ENCODE results near the gene FLT1. TPM values are rescaled to one million over a fixed set of nuclear protein-coding genes. Genes with fewer than 3 reads are reported as not detected.

FLT1 gene
- total and polyA plus RNA-seq, 2 of the 13 experiments (the other 11 are each of a cell fraction or from before 2014, with no cell fraction given), result 0.02 TPM; not detected in 1

GRCh38 chr13:28322256-28322905, 172.5 kb downstream of the FLT1 start:
- Histone ChIP-seq H3K79me2 (ENCODE audit: insufficient read depth, low read length) (no peaks in the 10 kb centered on the region), H4K20me1 (ENCODE audit: insufficient read depth, low read length) (no peaks in the 10 kb centered on the region), H3K9me3 (ENCODE audit: low read length) (no peaks in the 10 kb centered on the region), H2AFZ (ENCODE audit: low read length) (no peak overlapping the region), H3K27ac (ENCODE audit: extremely low read length, insufficient read depth, low read length) (no peak overlapping the region), H3K27me3 (ENCODE audit: control insufficient read depth in 1 of 2, insufficient read depth in 2 of 2, low read length in 2 of 2) (no peaks in the 10 kb centered on the region), H3K4me2 (ENCODE audit: low read depth, low read length) (no peak overlapping the region), H3K36me3 (replicated peaks in 1 of 2; ENCODE audit: control insufficient read depth in 1 of 2, insufficient read depth in 2 of 2, low read length in 2 of 2) (no peaks in the 10 kb centered on the region), H3K4me1 (ENCODE audit: insufficient read depth, low read length) (peaks cover 14% of the 10 kb centered on the region), H3K9ac (ENCODE audit: insufficient read depth, low read depth, low read length) (no peak overlapping the region), H3K4me3 (replicated peaks in 1 of 3; ENCODE audit: insufficient read depth in 1 of 3, low read depth in 2 of 3, low read length in 3 of 3) (no peak overlapping the region)
- no TSS peak for BruUV-seq (replicated peaks)
- intact Hi-C loops (cut with micrococcal nuclease; ENCODE audit: unreplicated experiment) (no loop called here), in situ Hi-C loops (cut with HindIII; ENCODE audit: extremely low pct_ligation_motif_present, low pct_unique_long_range_greater_than_20kb) (loop anchor here (5.0 to 10.0 kb wide), 2 partner anchors 315 to 472 kb away; no protein-coding TSS in a partner anchor)
- no peak for FAIRE-seq
- ATAC-seq, result no peak
- no peak for DNase-seq (ENCODE audit: low spot score)
- CTCF ChIA-PET (ENCODE audit: low intra/inter-chr PET ratio, low total read pairs), result no interaction called here
- WGBS (ENCODE audit: low lambda C conversion rate), result 60% methylated on average over 11 of the region's 11 CpGs
- POLR2A ChIA-PET, result no interaction called here
- TF ChIP-seq KDM2A (CRISPR knock-in tag; IDR thresholded peaks at IDR 0.05; ENCODE audit: borderline replicate concordance, low read depth), result no peak
- TF ChIP-seq ZZZ3 (CRISPR knock-in tag; IDR thresholded peaks at IDR 0.05; ENCODE audit: borderline replicate concordance), result no peak
- TF ChIP-seq THAP9 (CRISPR knock-in tag; IDR thresholded peaks at IDR 0.05; ENCODE audit: borderline replicate concordance), result no peak
- TF ChIP-seq SNAI1 (CRISPR knock-in tag; IDR thresholded peaks at IDR 0.05; ENCODE audit: borderline replicate concordance), result no peak
- TF ChIP-seq ZNF382 (CRISPR knock-in tag; IDR thresholded peaks at IDR 0.05; ENCODE audit: borderline replicate concordance), result no peak
- no peak for TF ChIP-seq ZNF337 (CRISPR knock-in tag; IDR thresholded peaks at IDR 0.05; ENCODE audit: borderline replicate concordance, low read depth)
- no peak for TF ChIP-seq NR2C2 (CRISPR knock-in tag; IDR thresholded peaks at IDR 0.05; ENCODE audit: borderline replicate concordance)
- no peak for TF ChIP-seq ZNF616 (CRISPR knock-in tag; IDR thresholded peaks at IDR 0.05; ENCODE audit: low read depth)
- TF ChIP-seq REL (CRISPR knock-in tag; conservative IDR thresholded peaks at IDR 0.05), result no peak
- TF ChIP-seq SP5 (CRISPR knock-in tag; IDR thresholded peaks at IDR 0.05; ENCODE audit: borderline replicate concordance, low read depth), result no peak
- TF ChIP-seq, protein P1, sequence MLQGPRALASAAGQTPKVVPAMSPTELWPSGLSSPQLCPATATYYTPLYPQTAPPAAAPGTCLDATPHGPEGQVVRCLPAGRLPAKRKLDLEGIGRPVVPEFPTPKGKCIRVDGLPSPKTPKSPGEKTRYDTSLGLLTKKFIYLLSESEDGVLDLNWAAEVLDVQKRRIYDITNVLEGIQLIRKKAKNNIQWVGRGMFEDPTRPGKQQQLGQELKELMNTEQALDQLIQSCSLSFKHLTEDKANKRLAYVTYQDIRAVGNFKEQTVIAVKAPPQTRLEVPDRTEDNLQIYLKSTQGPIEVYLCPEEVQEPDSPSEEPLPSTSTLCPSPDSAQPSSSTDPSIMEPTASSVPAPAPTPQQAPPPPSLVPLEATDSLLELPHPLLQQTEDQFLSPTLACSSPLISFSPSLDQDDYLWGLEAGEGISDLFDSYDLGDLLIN (CRISPR knock-in tag; IDR thresholded peaks at IDR 0.05; ENCODE audit: borderline replicate concordance), result no peak
- no peak for TF ChIP-seq ZNF709 (CRISPR knock-in tag; IDR thresholded peaks at IDR 0.05)
- no peak for TF ChIP-seq ZC3H13 (CRISPR knock-in tag; IDR thresholded peaks at IDR 0.05)
- TF ChIP-seq, protein P2, sequence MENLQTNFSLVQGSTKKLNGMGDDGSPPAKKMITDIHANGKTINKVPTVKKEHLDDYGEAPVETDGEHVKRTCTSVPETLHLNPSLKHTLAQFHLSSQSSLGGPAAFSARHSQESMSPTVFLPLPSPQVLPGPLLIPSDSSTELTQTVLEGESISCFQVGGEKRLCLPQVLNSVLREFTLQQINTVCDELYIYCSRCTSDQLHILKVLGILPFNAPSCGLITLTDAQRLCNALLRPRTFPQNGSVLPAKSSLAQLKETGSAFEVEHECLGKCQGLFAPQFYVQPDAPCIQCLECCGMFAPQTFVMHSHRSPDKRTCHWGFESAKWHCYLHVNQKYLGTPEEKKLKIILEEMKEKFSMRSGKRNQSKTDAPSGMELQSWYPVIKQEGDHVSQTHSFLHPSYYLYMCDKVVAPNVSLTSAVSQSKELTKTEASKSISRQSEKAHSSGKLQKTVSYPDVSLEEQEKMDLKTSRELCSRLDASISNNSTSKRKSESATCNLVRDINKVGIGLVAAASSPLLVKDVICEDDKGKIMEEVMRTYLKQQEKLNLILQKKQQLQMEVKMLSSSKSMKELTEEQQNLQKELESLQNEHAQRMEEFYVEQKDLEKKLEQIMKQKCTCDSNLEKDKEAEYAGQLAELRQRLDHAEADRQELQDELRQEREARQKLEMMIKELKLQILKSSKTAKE (CRISPR knock-in tag; IDR thresholded peaks at IDR 0.05; ENCODE audit: borderline replicate concordance), result no peak
- no peak for TF ChIP-seq PLRG1 (conservative IDR thresholded peaks at IDR 0.05)
- no peak for TF ChIP-seq NFIB (CRISPR knock-in tag; IDR thresholded peaks at IDR 0.05; ENCODE audit: borderline replicate concordance)
- no peak for TF ChIP-seq FOXJ3 (CRISPR knock-in tag; IDR thresholded peaks at IDR 0.05; ENCODE audit: borderline replicate concordance)
